Measurements from ENCODE around the gene FAM120A.
A peak's percentile ranks its signal among the peaks of the same experiment; 100 is the strongest.
"Not testable (repeated sequence)": the region's sequence is repeated elsewhere in the genome, so short reads cannot be mapped to it uniquely, and the experiment has no call there.

FAM120A gene

DNA sequence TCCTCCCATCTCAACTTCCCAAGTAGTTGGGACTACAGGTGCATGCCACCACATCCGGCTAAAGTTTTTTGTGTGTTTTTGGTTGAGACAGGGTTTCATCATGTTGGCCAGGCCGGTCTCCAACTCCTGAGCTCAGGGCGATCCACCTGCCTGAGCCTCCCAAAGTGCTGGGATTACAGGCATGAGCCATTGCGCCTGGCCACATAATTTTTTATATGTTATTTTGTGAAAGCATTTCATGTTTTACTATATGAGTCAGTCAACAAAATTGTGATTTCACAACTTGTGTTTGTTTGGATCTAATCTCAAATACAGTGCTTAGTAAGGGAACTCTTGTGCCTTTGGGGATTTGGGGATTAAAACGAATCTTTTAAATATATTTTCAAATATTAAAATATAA, 21.9 kb downstream of the FAM120A start:
- no peak for DNase-seq

DNA sequence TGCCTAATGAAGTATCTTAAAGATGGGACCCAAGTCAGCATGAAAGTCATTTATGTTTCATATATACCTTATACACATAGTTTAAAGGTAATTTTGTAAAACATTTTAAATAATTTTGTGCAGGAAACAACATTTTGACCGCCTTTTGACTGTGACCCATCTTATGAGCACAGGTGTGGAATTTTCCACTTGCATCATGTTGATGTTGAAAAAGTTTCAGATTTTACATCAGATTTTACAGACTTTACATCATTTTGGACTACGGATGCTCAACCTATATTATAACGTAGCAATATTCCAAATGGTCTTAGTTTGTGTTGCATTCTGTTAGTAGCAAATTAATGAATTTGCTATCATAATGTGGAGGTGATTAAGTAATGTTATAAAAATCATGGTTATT, 23.6 kb downstream of the FAM120A start:
- no peak for DNase-seq

DNA sequence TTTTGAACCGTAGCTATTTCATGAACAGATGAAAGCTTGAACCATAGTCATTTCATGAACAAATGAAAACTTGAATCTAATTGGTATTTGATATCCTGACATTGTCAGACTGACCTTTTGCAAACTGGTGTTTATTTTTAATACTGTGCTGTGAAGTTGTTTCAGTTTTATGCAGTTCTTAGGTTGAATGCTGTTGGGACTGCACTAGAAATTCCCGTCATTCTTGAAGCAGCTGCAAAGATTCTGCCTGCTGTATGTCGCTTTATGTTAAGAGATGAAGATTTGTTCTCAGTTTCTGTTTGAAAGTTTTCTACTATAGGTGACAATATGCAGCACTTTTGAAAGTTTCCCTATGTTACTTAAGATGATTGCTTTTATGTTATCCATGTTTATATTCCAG, 24.4 kb downstream of the FAM120A start:
- DNase-seq: no peak

DNA sequence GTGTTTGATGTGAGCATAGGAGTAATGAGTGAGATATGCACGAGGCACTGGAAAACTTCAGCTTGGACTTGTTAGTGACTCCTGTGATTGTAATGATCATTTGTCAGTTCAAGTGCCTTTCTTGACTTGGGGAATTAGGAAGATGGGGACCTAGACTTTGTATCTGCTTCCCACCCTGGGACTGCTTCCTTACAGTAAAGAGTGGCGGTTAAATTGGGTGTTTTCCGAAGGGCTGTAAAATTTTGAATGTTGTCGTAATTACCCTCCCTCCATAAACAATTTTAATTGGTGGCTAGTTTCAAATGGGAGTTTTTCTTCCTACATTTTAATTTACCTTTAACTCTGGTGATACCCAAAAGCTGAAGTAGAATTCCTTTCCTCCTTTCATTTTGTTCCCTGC, 25.4 kb downstream of the FAM120A start:
- no peak for DNase-seq

DNA sequence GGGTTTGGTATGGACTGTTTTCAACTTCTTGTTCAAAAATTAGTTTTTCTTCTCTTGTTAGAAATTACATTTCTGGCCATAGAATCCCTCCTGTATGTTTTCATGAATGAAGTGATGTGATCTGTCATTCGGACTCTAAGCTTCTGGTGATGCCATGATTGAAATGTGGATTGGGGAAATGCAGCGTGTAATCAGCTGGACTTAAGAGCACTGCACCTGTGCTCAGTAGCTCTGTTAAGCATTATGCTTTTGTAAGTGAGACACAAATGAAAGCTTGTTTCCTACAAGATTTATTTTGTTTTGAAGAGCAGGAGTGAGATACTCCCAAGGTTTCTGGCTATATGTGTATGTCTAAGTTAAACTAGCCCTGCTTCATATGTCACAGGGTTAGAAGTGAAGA, 25.9 kb downstream of the FAM120A start:
- DNase-seq: no peak

DNA sequence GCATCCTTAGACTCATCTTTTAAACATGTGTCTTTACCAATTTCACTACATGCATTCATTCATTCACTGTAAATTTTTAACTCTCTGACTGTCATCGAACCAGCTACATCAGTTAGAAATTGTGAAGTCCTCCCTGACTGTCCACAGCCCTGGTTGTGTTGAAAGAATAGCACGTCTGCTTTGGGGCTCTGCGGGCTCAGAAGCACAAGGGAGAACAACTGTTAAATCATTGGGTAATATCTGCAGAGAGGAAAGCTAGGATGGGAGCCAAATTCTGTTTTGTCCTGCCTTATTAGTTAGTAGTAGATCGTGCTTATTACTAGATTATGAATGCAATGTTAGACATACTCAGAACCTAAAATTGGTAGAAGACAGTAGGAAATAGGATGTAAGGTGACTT, 28.2 kb downstream of the FAM120A start:
- DNase-seq: no peak

DNA sequence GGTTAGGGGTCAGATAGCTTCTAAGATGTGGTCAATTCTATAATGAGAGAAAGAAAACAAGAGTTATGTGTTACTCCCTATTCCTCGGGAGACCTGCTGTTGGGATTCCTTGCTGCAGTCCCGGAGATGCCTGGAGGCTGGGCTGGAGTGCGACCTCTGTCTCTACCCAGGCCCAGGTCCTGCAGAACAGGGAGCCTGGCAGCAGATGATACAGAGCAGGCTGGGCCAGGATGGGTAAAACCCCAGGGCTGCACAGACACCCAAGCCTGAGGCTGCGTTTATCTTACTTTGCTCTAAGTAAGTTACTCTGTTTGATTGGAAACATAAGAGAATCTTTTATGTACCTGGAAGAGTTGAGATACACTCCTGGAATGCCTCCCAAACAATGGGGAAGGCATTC, 28.8 kb downstream of the FAM120A start:
- DNase-seq: no peak

DNA sequence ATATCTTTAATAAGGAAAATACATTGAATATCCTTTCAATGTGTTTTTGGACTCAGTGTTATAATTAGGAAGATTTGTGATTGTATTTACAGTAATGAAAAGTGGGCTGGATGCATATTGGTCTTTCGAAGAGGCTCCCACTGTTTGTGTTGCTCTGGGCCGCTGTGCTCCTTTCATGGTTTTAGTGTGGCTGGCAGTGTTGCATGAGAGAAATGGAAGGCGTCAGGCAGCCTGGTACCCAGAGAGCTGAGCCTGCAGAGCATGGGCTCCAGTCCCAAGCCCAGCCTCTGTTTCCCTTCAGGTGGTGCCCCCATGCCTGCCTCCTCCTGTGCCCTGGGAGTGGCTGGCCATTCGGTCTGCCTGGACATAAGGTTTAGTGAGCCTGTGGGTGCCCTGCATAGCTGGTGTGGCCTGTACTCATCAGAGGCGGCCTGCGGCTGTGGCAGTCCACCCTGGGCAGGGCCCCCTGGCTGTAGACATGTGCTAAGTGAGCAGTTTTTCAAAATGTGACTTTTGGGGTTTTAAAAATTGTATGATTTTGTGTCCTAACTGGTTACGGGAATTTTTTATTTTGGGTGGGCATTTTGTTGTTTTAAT, 29.3 kb downstream of the FAM120A start:
- peak; percentile 39 for DNase-seq

DNA sequence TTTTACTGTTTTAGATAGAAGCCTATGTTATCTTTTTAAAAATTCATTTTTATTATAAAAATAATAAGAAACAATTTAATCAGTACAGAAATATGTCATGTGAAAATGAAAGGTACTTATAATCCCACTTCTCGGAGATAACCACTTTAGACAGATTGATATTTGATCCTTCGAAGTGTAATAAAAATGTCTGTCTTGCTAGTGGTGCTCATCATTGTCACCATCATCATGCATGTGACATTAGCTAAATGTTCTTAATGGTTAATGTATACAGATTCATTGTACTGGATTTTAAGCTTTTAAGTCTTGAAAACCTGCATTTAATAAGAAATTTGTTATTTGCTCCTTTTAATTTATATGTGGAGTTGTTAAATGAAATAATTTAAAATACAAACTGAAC, 32.0 kb downstream of the FAM120A start:
- no peak for DNase-seq

DNA sequence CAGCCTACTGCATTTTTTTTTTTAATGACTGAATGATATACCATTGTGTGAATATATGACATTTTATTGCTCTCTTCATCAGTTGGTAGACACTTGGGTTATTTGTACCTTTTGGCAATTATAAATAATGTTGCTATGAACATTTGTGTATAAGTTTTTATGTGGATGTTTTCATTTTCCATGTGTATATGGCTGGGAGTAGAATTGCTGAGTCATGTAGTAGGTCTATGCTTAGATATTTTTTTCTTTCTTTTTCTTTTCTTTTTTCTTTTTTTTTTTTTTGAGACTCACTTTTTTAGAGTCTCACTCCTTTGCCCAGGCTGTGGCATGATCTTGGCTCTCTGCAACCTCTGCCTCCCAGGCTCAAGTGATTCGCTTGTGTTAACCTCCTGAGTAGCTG, 34.8 kb downstream of the FAM120A start:
- no peak for DNase-seq

DNA sequence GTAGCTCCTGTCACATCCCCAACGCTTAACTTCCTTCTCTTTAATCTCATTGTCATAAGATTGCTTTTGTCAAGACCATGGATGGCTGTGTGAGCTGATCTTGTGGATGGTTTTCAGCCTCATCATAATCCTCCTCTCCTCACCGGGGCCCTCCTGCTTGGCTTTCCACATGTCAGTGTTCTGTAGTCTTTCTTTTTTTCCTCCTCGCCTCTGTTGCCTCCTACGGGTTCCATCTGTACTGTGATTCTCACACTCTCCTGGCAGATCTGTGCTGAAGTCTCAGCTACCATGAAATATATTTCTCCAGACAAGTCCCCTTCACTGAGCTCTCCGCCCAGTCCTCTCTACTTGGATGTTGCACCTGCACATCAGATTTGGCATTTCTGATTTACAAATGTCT, 36.8 kb downstream of the FAM120A start:
- no peak for DNase-seq

DNA sequence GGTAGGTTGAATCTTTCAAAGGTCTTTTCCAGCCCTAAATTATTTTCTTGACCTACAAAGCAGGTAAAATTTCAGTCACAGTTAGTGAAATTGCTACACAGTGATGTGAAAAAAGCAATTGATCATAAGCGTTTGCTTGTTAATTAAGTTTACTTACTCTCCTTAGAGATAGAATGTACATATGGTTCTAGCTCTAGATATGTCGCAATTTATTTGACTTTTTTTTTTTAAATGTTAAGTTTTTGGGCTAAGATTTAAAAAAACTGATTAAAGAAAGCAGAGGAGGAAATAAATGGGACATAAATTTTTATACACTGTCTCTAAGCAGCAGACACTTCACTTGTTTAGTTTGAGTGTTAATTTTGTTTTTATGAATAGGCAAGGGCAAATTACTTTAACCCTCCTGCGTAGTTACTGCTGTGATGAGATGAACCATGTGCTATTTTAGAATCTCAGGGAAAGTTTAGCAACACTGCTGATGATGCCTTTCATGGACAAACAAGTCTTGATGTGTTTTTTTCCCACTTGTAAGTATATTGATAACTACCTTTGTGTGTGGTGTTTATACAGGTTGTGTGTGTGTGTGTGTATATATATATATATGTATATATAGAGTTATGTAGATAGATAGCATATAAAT, 40.2 kb downstream of the FAM120A start:
- DNase-seq: no peak

DNA sequence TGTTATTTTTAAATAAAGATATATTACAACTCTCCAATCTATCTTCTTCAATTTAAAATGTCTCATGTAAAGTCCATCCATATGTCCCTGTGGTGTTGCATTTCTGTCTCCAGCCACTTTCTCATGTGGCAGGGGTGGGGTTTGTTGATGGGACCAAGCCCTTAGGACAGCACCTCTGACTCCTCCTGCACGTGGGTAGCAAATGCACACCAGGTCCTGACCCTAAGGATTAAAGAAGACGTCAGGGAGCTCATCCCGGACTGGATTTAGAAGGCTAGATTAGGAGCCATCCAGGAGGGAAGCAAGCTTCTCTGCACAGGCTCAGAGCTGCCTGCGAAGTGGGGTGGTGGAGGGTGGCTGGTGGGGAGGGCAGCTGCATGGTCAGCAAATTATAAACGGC, 40.8 kb downstream of the FAM120A start:
- no peak for DNase-seq

DNA sequence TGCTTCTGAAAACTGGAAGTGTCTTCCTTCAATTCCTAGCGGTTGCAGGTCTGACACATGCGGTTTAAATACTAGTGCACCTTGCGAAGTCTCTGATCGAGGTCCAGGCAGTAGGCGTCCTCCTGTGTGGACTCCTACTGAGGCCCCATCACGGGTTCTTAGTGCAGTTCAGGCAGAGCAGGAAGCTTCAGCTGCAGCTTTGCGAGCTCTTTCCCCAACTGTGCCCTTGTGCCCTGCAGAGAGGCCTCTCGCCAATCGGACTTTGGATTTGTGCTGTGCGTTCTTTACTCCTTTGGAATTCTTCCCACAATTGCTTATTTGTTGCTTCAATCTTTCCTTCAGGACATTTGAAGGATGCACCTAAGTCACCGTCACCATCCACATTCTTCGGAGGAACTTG, 42.5 kb downstream of the FAM120A start:
- no peak for DNase-seq

DNA sequence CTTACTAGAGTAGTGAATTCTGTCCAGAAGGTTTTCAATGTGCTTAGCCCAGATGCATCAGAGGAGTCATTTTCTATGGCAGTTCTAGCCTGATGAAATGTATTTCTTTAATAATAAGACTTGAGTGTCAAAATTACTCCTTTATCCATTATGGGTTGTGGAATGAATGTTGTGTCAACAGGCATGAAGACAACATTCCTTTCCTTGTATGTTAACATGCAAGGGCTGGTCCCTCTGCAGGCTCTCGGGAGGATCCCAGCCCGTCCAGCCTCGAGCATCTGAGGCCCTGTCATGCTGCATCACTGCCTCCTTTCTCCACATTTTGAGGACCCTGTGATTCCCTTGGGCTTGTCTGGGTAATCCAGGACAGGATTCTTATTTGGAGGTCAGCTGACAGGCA, 44.8 kb downstream of the FAM120A start:
- DNase-seq: no peak

DNA sequence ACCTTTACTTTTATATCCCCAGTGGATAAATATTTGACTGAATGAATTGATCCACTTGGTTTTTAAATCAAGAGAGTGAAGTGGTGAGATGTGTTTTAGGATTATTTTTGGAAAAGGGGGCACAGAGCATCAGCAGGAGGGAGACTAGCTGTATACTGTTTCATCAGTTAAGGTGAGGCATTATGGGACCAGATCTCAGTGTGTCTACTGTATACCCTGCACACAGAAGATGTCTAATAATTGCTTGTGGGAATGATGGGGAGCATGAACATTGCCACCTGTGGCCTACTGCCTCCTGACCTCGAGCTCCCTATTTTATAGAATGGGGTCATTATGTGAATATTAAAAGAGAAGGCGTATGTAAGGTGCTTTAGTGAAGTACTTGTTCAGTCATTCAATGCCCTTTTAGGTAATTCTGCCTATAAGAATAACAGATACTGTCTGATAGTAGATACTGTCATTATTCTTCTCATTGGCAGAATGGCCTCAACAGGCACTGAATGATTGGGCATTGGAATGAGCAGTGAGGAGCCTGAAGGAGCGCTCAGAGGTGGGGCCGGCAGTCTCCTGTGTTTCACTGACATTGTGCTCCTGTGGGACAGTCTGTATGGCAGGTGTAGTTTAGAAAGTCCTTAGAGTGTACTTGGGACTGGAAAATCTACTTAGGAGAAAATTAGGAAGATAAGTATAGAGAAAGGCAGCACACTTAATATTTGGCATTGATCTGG, 49.2 kb downstream of the FAM120A start:
- DNase-seq: no peak

DNA sequence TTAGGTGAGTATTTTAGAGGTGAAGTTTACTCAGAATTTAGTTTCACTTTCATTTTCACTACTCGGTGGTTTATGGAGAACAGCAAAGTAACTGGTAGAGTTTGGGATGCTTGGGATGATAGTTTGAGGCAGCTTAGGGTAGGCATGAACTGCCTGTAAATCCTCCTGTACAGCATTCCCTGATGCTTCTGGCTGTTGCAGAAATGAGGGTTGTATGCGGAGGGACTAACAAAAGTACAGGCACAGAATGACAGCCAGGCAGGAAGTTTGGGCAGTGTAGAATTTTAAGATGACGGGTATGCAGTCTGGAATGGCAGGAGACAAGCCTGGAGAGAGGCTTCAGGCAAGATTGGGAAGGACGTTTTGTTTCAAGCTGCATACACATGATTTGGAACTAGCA, 49.9 kb downstream of the FAM120A start:
- no peak for DNase-seq

DNA sequence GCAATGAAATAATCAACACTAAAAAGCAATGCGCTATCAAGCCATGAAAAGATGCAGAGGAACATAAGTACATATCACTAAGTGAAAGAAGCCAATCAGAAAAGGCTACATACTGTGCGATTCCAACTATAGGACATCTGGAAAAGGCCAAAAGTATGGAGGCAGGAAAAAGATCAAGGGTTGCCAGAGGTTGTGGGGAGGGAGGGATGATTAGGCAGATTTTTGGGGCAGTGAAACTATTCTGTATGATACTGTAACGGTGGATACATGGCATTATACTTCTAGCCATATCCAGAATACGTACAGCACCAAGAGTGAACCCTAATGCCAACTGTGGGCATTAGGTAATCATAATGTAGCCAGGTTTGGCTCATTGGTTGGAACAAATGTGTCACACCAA, 51.9 kb downstream of the FAM120A start:
- DNase-seq: no peak

DNA sequence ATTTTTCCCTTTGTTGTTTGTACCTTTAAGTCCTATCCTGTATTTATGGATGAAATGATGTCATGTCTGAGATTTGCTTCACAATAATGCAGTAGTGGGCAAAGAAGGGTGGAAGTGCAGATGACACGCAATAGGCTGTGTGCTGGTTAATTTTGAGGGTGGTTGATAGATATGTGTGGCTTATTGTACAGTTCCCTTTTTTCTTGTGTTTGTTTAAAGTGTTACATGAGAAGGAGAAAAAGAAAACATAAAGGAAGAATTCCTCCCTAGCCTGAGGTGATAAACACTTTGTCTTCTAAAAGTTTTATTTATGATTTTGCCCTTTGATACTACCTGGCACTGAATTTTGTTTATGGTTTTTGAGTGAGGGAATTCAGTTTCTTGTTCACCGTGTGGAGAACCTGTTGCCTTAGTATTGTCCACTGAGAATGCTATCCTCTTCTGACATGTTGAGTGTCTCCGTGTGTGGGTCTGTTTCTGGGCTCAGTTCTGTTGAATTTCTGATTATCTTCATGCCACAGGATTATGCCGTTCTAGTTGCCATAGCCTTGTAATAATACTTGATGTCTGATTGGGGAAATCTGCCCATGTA, 54.2 kb downstream of the FAM120A start:
- no peak for DNase-seq

DNA sequence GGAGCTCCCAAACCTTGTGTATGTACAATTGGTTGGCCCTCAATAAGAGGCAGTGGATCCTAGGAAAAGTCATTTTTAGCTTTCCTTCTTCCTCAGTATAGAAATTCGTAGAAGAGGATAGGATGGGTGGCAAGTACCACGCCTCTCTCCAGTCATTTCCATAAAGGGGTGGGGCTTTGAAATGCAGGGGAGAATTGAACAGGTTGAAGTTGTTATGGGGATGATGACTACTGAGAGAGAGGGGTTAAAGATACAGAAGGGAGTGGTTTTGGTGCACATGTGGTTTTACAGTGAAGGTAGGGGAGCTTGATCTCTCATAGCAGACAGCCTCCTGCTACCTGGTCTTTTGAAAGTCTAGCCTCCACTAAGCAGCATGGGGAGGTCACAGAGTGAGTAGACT, 56.3 kb downstream of the FAM120A start:
- no peak for DNase-seq

DNA sequence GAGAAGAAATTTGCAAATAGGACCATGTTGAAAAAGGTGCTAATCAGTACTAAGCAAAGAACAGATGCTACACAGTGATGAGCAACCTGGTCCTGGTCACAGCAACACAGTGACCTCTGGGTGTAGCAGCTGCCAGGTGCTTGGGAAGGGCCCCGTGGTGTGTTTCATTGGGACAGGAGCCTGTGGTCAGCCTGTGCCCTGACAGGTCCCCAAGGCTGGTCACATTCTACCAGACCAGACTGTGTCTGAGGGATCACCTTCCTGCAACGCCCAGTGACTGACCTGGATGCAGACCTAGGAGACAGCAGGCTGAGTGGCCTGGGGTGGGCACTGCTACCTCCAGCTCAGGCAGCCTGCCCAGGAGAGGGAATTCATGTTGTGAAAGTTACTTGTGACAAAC, 56.7 kb downstream of the FAM120A start:
- no peak for DNase-seq

DNA sequence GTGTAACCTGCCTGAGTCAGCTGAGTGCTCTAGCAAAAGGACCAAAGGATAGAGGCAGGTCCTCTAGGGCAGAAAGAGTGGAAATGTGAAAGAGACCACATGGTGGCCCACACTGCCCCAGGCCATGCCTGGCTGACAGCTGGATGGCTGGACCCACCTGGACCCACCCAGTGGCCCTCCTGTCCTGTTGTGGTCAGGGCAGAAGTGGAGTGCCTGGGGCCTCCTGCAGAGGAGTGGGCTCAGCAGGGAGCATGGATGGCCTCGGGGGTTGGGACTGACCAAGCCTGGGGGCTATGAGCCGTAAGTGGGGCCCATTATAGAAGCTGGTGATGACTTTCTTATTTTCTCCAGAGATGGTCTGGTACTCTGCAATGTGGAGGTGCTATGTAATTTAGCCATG, 57.6 kb downstream of the FAM120A start:
- DNase-seq: no peak

DNA sequence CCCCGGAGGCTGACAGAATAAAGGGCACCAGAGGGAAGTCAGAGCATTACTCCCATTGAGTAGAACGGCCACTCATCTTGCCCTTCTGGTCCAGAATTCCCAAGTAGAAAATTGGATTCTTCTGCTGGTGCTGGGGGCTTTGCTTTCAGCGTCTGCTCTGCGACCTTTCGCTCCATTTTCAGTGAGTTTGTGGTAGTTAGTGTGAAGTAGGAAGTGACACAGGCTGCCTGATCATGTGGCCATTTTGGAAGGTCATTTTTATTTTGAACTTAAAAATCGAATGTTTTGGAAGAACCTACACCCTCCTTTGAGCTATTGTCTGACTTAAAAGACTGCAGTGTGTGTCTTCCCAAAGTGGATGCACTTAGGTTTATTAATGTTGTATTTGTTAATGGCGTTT, 58.6 kb downstream of the FAM120A start:
- DNase-seq: no peak

DNA sequence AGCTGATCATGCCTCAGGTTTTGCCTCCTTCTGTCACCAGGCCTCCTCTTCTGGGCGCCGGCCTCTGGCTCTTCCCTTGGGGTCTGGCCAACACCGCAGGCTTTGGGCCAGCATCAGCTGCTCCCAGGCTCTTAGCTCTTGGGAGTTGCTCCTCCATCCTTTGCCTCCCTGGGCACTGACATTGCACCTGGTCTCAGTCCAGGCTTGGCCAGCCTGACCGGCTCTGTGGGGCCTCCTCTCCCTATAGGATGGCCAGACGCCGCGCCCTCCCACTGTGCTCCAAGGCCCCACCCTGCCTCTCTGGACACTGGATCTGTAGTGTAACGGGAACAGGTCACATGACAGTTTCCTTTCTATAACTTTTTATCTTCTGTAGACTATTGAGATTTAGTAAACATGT, 59.7 kb downstream of the FAM120A start:
- DNase-seq: not testable (repeated sequence)
